Skeletal muscle satellite cell (primary cell): Measurements from ENCODE around the gene KCNG2.

Source experiments
- H3K27me3 ChIP-seq: 2 replicates; pipeline ENCODE4 v1.7.0; 2013; ENCODE audit warnings: low read length; ENCODE audit not compliant: control insufficient read depth, insufficient read depth
- H3K36me3 ChIP-seq: 2 replicates; pipeline ENCODE4 v1.7.0; 2013; ENCODE audit warnings: mild to moderate bottlenecking, control low read depth, low read length; ENCODE audit not compliant: insufficient read depth
- H3K4me1 ChIP-seq: 2 replicates; pipeline ENCODE4 v1.7.0; 2013; ENCODE audit warnings: low read length; ENCODE audit not compliant: control insufficient read depth, insufficient read depth
- H3K4me2 ChIP-seq: 2 replicates; pipeline ENCODE4 v1.7.0; 2013; ENCODE audit warnings: mild to moderate bottlenecking, low read length
- H3K4me3 ChIP-seq: 2 replicates; pipeline ENCODE4 v1.7.0; 2013; ENCODE audit warnings: low read length
- H3K9ac ChIP-seq: 2 replicates; pipeline ENCODE4 v1.7.0; 2013; ENCODE audit warnings: mild to moderate bottlenecking, low read depth, low read length, moderate library complexity
- H3K9me3 ChIP-seq: replicated peaks from 2 replicates; pipeline ENCODE4 v1.7.0; 2013; ENCODE audit warnings: mild to moderate bottlenecking, control low read depth, low read length

The KCNG2 gene

DNA sequence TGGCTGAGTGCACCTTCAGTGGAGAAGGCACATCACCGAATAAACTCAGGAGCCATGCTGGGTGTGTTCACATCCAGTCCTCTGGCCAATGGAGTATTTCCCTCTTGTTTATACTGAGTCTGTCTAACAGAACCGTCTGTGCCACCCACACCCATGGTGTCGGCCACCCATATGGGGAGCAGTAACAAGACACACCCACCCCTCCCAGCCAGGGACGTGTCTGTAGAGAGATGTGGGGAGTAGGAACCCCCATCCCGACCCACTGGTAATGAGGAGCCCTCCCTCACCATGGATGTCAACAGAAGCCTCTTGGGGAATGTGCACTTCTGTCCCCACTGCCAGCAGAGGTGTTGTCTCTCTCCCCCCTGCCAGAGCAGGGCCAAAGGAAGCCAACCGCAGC is 37.1 kb downstream of the KCNG2 start:
- Histone ChIP-seq H3K4me2 (no peak overlapping the region), H3K27me3 (peaks cover 41% of the 10 kb centered on the region), H3K9me3 (no peaks in the 10 kb centered on the region), H3K4me1 (no peaks in the 10 kb centered on the region), H3K36me3 (no peaks in the 10 kb centered on the region), H3K9ac (no peak overlapping the region), H3K4me3 (no peak overlapping the region)

DNA sequence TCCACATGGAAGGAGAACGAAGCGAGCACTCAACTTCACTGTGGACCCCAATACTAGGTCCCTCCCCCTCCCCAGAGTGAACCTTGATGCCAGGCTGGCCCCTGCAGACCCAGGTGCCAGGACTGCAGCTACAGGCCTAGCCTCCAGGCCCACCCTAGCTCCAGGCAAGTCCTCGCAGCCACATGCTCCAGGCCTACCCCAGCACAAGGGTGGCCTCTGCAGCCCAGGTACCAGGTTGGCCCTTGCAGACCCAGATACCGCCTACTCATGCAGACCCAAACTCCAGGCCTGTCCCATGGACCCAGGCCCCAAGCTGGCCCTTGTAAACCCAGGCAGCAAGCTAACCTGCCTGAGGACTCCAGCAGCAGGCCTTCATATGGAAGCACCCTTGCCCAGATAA is 44.2 kb downstream of the KCNG2 start:
- no peak overlapping the region for H3K9ac ChIP-seq
- no peaks in the 10 kb centered on the region for H3K9me3 ChIP-seq
- H3K4me1 ChIP-seq = peaks cover 6% of the 10 kb centered on the region
- H3K36me3 ChIP-seq = no peaks in the 10 kb centered on the region
- H3K27me3 ChIP-seq = peaks cover 50% of the 10 kb centered on the region
- no peak overlapping the region for H3K4me2 ChIP-seq
- H3K4me3 ChIP-seq = no peak overlapping the region

DNA sequence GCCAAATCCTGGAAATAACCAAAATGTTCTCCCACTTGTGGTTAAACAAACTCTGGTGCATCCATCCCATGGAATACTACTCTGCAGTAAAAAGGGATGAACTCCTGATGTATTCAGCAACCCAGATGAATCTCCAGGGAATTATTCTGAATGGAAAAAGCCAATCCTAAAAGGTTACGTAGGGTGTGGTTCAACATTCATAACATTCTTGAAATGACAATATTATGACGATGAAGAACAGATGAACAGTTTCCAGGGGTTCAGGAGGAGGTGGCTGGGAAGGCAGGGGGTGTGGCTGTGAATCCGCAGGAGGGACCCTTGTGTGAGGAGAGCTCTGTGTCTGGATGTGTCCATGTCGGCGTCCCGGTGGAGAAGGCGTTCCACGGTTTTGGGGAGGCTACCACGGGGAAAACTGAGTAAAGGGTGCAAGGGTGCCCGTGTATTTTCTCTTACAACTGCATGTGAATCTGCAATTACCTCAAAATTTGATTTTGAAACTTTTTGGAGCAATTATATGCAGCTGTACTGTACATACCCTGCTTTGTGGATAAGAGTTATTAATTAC is 47.3 kb downstream of the KCNG2 start:
- H3K36me3 ChIP-seq = no peaks in the 10 kb centered on the region
- H3K4me1 ChIP-seq = peaks cover 18% of the 10 kb centered on the region
- no peak overlapping the region for H3K9ac ChIP-seq

DNA sequence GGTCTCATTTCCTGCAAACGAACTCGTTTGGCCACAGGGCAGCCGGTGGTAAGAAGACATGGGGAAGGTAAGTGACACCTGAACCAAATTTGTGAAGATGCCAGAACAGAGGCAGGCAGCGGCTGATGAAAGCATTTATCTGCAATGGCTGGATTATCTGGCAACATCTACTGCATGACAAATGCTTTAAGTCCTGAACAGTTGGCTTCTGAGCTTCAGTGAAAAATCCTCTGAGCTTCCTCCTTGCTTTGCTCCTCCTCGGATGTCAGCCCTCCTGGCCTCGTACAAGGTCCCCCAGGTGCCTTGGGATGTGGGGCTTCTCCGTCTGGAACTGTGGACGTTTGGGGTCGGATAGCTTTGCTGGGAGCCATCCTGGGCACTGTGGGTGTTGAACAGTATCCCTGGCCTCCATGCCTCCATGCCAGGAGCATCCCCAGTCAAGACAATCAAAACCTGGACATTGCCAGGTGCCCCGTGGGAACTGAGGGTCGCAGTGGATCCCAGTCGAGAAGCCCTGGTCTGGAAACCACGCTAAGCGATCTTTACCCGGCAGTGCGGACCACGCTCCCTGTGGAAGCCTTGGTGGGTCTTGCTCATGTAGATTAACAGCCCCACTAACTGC is 49.3 kb downstream of the KCNG2 start:
- peak overlapping the region; percentile 22 for H3K4me2 ChIP-seq
- peaks cover 44% of the 10 kb centered on the region for H3K27me3 ChIP-seq
- H3K9me3 ChIP-seq = no peaks in the 10 kb centered on the region
- no peaks in the 10 kb centered on the region for H3K36me3 ChIP-seq
- no peak overlapping the region for H3K4me3 ChIP-seq
- H3K4me1 ChIP-seq = peaks cover 18% of the 10 kb centered on the region
- H3K9ac ChIP-seq = no peak overlapping the region

More for the DNA sequence above, 47.3 kb downstream of the KCNG2 start:
- Histone ChIP-seq H3K9me3 (no peaks in the 10 kb centered on the region), H3K27me3 (peaks cover 51% of the 10 kb centered on the region), H3K4me3 (no peak overlapping the region), H3K4me2 (no peak overlapping the region)

DNA sequence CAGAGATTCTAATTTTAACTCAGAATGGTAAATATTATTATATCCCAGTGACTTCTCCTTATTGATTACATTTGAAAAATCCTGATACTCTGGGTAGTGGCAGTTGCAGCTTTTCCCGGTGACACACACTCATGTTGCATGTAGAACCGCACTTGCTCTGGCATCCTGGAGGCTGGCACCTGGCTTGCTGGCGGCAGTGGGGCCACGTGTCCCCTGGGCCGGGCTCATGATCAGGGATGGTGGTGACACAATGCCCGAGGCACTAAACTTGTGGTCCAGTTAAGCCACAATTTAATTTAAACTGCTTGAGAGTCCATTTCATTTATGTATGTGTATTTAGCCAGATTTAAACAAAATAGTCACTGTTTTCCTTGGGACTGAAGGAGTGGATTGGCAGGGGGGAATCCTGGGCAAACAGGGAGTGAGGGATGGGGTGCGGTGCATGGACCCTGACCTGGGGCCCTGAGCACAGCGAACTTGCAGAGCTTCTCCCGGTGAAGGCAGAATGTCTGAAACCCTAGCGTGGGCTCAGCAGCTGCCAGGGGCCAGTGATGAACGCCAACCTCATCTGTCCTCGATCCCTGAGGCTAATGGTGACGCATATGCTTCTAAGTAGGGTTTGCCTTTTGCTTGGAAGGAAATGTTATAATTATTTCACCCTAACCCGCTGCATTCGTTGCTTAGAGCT is 50.0 kb downstream of the KCNG2 start:
- Histone ChIP-seq H3K27me3 (peaks cover 42% of the 10 kb centered on the region), H3K4me3 (no peak overlapping the region), H3K4me2 (no peak overlapping the region), H3K9ac (no peak overlapping the region), H3K4me1 (peaks cover 18% of the 10 kb centered on the region), H3K9me3 (no peaks in the 10 kb centered on the region), H3K36me3 (no peaks in the 10 kb centered on the region)

DNA sequence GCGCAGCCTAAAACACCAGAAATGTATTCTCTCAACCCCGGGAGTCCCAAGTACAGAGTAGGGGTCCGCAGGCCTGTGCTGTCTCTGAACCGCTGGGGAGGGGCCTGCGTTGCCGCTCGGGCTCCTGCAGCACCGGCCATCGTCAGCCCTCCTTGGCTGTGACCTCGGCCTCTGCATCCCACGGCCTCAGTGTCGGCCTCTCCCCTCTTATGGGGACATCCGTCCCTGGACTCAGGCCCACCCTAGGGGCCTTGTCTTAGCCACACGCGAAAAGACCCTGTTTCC is 50.5 kb downstream of the KCNG2 start:
- no peak overlapping the region for H3K4me2 ChIP-seq
- no peak overlapping the region for H3K9ac ChIP-seq
- no peaks in the 10 kb centered on the region for H3K9me3 ChIP-seq
- H3K4me1 ChIP-seq = peaks cover 18% of the 10 kb centered on the region
- H3K4me3 ChIP-seq = no peak overlapping the region
- H3K36me3 ChIP-seq = no peaks in the 10 kb centered on the region
- H3K27me3 ChIP-seq = peaks cover 38% of the 10 kb centered on the region

DNA sequence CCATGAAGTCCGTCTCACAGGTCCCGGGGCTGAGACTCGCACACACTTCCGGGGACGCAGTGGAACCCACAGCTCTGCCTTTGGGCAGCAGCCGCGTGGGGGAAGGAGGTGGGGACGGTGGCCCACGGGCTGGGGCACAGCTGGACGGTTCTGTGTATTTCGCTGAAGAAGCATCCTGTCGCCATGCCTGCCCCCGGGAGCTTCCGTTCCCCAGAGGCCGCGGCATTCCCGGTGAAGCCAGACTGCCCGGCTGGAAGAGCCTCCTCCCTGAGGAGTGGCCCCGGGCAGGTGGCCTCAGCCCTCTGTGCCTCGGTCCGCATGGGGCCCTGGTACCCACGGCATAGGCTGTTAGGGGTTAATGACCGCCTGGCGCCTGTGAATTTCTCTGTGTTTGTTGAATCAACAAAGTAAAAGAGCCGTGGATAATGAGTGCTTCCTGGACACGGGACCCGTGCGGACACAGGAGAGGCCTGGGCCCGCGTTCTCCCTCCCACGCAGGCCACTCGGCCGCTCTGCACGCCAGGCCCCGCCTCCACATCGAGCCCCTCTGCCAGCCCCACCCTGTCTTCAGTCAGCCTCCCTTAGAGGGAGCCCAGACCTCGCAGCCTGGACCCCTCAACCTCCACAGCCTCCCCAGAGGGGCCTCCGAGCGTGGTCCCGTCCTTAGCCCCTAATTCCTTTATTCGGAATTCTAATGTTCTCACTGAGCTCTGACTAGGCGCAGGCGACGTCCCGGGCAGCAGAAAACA is 51.0 kb downstream of the KCNG2 start:
- Histone ChIP-seq H3K4me2 (no peak overlapping the region), H3K27me3 (peaks cover 32% of the 10 kb centered on the region), H3K4me1 (peaks cover 18% of the 10 kb centered on the region), H3K4me3 (no peak overlapping the region), H3K9ac (no peak overlapping the region), H3K9me3 (no peaks in the 10 kb centered on the region), H3K36me3 (no peaks in the 10 kb centered on the region)

DNA sequence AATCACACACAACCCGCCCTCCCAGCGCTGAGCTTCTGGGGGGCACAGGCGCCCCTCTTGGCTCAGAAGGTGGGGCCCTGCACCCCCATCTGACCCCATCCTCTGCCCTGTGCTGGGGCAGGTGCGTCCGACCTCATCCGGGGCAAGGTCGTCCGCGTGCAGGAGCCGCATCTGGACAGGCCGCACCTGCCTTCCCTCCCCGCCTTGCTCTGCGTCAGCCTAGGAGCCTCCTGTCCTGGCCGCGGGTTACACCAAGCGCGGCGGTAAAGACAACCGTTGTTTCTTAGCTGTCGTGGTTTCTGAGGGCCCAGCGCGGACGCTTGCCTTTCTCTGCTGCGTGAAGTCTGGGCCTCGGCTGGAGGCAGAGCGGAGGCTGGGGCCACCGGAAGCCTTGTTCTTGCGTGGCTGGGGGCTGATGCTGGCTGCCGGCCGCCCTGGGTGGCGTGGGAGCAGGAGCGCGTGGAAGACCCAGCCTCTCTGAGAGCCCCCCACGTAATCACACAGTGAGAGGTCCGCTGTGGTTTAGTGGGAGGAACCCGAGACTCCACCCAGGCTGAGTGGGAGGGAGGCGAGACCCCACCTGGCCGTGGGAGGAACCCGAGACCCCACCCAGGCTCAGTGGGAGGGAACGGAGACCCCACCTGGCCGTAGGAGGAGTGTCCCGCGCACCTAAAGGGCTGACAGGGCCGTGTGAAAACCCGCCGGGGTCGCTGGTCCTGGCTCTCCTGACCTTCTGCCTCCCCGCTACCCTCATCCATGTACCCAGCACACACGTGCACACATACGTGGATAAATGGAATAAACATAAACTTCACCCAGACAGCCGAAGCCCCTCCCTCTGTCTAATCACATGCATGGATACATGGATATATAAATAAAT is 51.8 kb downstream of the KCNG2 start:
- peaks cover 18% of the 10 kb centered on the region for H3K4me1 ChIP-seq
- no peaks in the 10 kb centered on the region for H3K36me3 ChIP-seq
- H3K9me3 ChIP-seq = no peaks in the 10 kb centered on the region
- H3K9ac ChIP-seq = no peak overlapping the region
- no peak overlapping the region for H3K4me3 ChIP-seq
- H3K4me2 ChIP-seq = no peak overlapping the region
- peaks cover 30% of the 10 kb centered on the region for H3K27me3 ChIP-seq

DNA sequence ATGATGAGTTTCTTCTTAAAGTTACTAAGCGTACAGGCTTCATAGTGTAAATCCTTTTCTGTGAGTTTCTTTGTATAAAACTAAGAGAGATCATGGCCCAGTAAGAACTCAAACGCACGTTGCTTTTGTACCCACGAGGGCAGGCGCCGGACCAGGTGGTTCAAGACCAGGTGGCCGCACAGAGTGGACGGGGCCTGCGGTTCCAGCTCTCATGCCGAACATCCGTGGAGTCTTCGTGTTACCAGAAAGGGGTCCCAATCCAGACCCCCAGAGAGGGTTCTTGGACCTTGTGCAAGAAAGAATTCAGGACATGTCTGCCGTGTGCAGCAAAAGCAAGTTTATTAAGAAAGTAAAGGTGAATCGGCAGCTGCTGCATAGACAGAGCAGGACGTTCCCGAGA is 53.0 kb downstream of the KCNG2 start:
- H3K4me2 ChIP-seq = no peak overlapping the region
- no peaks in the 10 kb centered on the region for H3K9me3 ChIP-seq
- H3K27me3 ChIP-seq = peaks cover 30% of the 10 kb centered on the region
- H3K9ac ChIP-seq = no peak overlapping the region
- H3K36me3 ChIP-seq = no peaks in the 10 kb centered on the region
- no peak overlapping the region for H3K4me3 ChIP-seq
- peaks cover 25% of the 10 kb centered on the region for H3K4me1 ChIP-seq

DNA sequence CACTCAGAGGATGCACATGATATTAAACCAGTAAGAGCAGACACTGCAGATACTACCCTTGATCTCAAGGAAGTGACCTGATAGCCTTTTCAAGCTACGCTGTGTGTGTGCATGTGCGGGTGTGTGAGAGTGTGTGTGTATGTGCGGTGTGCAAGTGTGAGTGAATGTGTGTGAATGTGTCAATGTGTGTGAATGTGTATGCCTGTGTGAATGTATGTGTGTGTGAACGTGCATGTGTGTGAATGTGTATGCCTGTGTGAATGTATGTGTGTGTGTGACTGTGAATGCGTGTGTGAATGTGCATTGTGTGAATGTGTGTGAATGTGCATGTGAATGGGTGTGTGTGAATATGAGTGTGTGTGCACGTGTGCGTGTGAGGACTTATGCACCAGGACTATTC is 53.8 kb downstream of the KCNG2 start:
- Histone ChIP-seq H3K9me3 (no peaks in the 10 kb centered on the region), H3K4me3 (no peak overlapping the region), H3K9ac (no peak overlapping the region), H3K4me2 (no peak overlapping the region), H3K27me3 (peaks cover 30% of the 10 kb centered on the region), H3K36me3 (no peaks in the 10 kb centered on the region), H3K4me1 (peaks cover 26% of the 10 kb centered on the region)

DNA sequence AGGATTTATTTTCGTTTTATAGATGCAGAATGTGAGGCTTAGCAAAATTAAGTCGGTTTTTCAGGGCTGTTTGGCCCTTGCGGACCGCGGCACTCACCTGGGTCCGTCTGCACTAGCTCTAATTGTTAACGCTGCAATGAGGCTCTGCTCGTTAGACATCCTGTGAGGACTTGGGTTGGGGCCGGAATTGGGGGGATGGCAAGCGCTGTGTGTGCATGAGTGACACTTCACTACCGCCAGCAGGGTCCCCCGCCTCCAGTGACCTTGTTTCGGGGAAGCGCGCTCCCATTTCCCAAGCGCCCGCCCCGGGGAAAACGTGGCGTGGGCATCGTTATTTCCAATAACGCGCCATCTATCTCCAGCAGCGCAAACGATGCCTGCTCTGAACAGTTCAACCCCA is 54.2 kb downstream of the KCNG2 start:
- Histone ChIP-seq H3K4me1 (peaks cover 23% of the 10 kb centered on the region), H3K4me2 (no peak overlapping the region), H3K9me3 (no peaks in the 10 kb centered on the region), H3K9ac (no peak overlapping the region), H3K4me3 (no peak overlapping the region), H3K36me3 (no peaks in the 10 kb centered on the region), H3K27me3 (peaks cover 28% of the 10 kb centered on the region)
